Neuronal stem cell (in vitro differentiated cells): Measurements from ENCODE around the gene KDM1B.
"Not testable (repeated sequence)": the region's sequence is repeated elsewhere in the genome, so short reads cannot be mapped to it uniquely, and the experiment has no call there.

Source experiments
- DNase-seq: peaks from one replicate; pipeline ENCODE4 v3.0.0-alpha.2; 2013; ENCODE audit warnings: low spot score
- H2AFZ ChIP-seq: one replicate; pipeline ENCODE4 v1.6.1; 2013; ENCODE audit warnings: mild to moderate bottlenecking, low read length, inconsistent platforms
- H2AK5ac ChIP-seq: 2 replicates; pipeline ENCODE4 v1.6.1; 2013; ENCODE audit warnings: low read depth, mild to moderate bottlenecking, inconsistent platforms, low read length, moderate library complexity, mixed read lengths
- H2BK120ac ChIP-seq: 2 replicates; pipeline ENCODE4 v1.6.1; 2013; ENCODE audit warnings: low read depth, mild to moderate bottlenecking, inconsistent platforms, low read length, moderate library complexity, mixed read lengths
- H2BK12ac ChIP-seq: one replicate; pipeline ENCODE4 v1.6.1; 2013; ENCODE audit warnings: low read length, inconsistent platforms
- H2BK15ac ChIP-seq: 2 replicates; pipeline ENCODE4 v1.6.1; 2013; ENCODE audit warnings: mild to moderate bottlenecking, low read length, inconsistent platforms, mixed read lengths
- H2BK5ac ChIP-seq: one replicate; pipeline ENCODE4 v1.6.1; 2013; ENCODE audit warnings: inconsistent platforms, mild to moderate bottlenecking, low read length, moderate library complexity
- H3K14ac ChIP-seq: one replicate; pipeline ENCODE4 v1.6.1; 2013; ENCODE audit warnings: low read length, inconsistent platforms
- H3K18ac ChIP-seq: 2 replicates; pipeline ENCODE4 v1.6.1; 2013; ENCODE audit warnings: low read length, inconsistent platforms
- H3K23ac ChIP-seq: 2 replicates; pipeline ENCODE4 v1.6.1; 2013; ENCODE audit warnings: low read depth, mild to moderate bottlenecking, mixed read lengths, low read length, inconsistent platforms; ENCODE audit not compliant: poor library complexity
- H3K27ac ChIP-seq: replicated peaks from 3 replicates; pipeline ENCODE4 v1.5.1; 2013; ENCODE audit warnings: low read length, inconsistent platforms
- H3K27me3 ChIP-seq, 3 experiments: 2 replicates each; pipeline ENCODE4 v1.6.1; 2013; ENCODE audit warnings: low read length in 3 of 3, mild to moderate bottlenecking in 2 of 3, inconsistent platforms in 1 of 3, low read depth in 1 of 3, mixed read lengths in 1 of 3, moderate library complexity in 1 of 3; ENCODE audit not compliant: control insufficient read depth in 3 of 3, insufficient read depth in 3 of 3
- H3K36me3 ChIP-seq, 2 donors: replicated peaks in 1 of 2; 2 replicates each; pipeline ENCODE4 v1.6.1; 2013; ENCODE audit warnings: low read length in 2 of 2; ENCODE audit not compliant: control insufficient read depth in 2 of 2, insufficient read depth in 2 of 2
- H3K4ac ChIP-seq: 2 replicates; pipeline ENCODE4 v1.6.1; 2013; ENCODE audit warnings: inconsistent platforms, mild to moderate bottlenecking, low read length, moderate library complexity
- H3K4me1 ChIP-seq, 2 donors: 1 replicate in 1 of 2; 2 replicates in 1 of 2; pipeline ENCODE4 v1.6.1; 2013; ENCODE audit warnings: low read length in 2 of 2, low read depth in 1 of 2; ENCODE audit not compliant: control insufficient read depth in 2 of 2, insufficient read depth in 1 of 2
- H3K4me2 ChIP-seq: one replicate; pipeline ENCODE4 v1.6.1; 2013; ENCODE audit warnings: mild to moderate bottlenecking, low read length, inconsistent platforms; ENCODE audit not compliant: insufficient read depth, poor library complexity, severe bottlenecking
- H3K4me3 ChIP-seq, 2 donors: 2 replicates each; pipeline ENCODE4 v1.5.1; 2013; ENCODE audit warnings: low read length in 2 of 2, mild to moderate bottlenecking in 2 of 2, inconsistent platforms in 1 of 2, moderate library complexity in 1 of 2
- H3K79me1 ChIP-seq: one replicate; pipeline ENCODE4 v1.6.1; 2013; ENCODE audit warnings: low read depth, mild to moderate bottlenecking, inconsistent platforms, low read length, moderate library complexity
- H3K9ac ChIP-seq: one replicate; pipeline ENCODE4 v1.6.1; 2013; ENCODE audit warnings: mild to moderate bottlenecking, low read depth, low read length, inconsistent platforms; ENCODE audit not compliant: poor library complexity
- H3K9me3 ChIP-seq, 2 donors: replicated peaks in 1 of 2; 2 replicates each; pipeline versions ENCODE3 to v1.6.1; 2013; ENCODE audit warnings: low read length in 2 of 2, mild to moderate bottlenecking in 2 of 2, inconsistent platforms in 1 of 2, low read depth in 1 of 2, mixed read lengths in 1 of 2, moderate library complexity in 1 of 2; ENCODE audit not compliant: control insufficient read depth in 2 of 2, insufficient read depth in 1 of 2
- H4K8ac ChIP-seq: one replicate; pipeline ENCODE4 v1.6.1; 2013; ENCODE audit warnings: low read depth, mild to moderate bottlenecking, inconsistent platforms, low read length, moderate library complexity
- H4K91ac ChIP-seq: one replicate; pipeline ENCODE4 v1.6.1; 2013; ENCODE audit warnings: low read length, low read depth, mild to moderate bottlenecking, inconsistent platforms; ENCODE audit not compliant: poor library complexity
- WGBS, 2 donors: extraction: QIAGEN DNeasy Blood & Tissue Kit; methylation state at CpG; one replicate each; pipeline ENCODE4 v1.1.7; 2013; ENCODE audit warnings: missing lambda C conversion rate in 2 of 2, mixed read lengths in 1 of 2; ENCODE audit not compliant: insufficient read length in 2 of 2, insufficient replicate concordance in 1 of 2; ENCODE audit errors: extremely low coverage in 2 of 2; 5-methylcytosine and 5-hydroxymethylcytosine counted together

The KDM1B gene

DNA sequence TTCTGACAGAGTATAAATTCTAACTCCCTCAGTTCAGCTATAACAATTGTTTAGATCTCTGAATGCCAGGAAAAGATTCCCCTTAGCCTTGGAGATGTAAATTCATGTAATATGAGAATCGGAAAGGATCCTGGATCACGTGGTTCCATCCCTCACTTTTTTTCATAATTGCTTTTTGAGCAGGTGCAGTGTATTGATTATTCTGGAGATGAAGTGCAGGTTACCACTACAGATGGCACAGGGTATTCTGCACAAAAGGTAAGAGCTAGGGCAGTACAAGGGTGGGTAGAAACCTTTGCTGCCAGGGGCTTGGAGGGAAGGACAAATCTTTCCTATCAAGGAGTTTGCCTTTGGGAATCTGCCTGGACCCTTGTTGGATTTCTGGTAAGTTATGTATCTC is 52.7 kb downstream of the KDM1B start:
- H3K9me3 ChIP-seq, result no peaks in the 10 kb centered on the region

GRCh38 chr6:18208778-18209177 is 53.6 kb downstream of the KDM1B start:
- H3K27ac ChIP-seq, H3K18ac ChIP-seq, H3K4ac ChIP-seq, H3K4me2 ChIP-seq, H3K9ac ChIP-seq, H4K91ac ChIP-seq, H3K23ac ChIP-seq, H2AK5ac ChIP-seq, H3K14ac ChIP-seq, H3K4me1 ChIP-seq, H3K9me3 ChIP-seq, H4K8ac ChIP-seq, H3K79me1 ChIP-seq, H3K27me3 ChIP-seq, DNase-seq, H2BK12ac ChIP-seq, H2BK5ac ChIP-seq, H3K4me3 ChIP-seq, H2AFZ ChIP-seq, H3K36me3 ChIP-seq, H2BK15ac ChIP-seq, H2BK120ac ChIP-seq: not testable (repeated sequence)
- no CpG with 5 or more reads among the region's 9 CpGs for WGBS, 2 donors

More for the DNA sequence above, 52.7 kb downstream of the KDM1B start:
- Histone ChIP-seq H3K27me3 (no peaks in the 10 kb centered on the region), H4K91ac (no peak overlapping the region), H3K4me3 (no peak overlapping the region), H2BK15ac (no peak overlapping the region), H3K23ac (no peak overlapping the region), H3K9ac (no peak overlapping the region), H2BK12ac (no peak overlapping the region), H3K27ac (no peak overlapping the region), H3K4ac (no peak overlapping the region), H3K79me1 (no peaks in the 10 kb centered on the region), H3K4me2 (no peak overlapping the region), H3K14ac (no peak overlapping the region), H3K18ac (no peak overlapping the region), H2AFZ (no peak overlapping the region), H3K36me3 (peaks cover 2 to 10% of the 10 kb centered on the region in 2 donors), H2AK5ac (no peak overlapping the region), H4K8ac (no peak overlapping the region), H2BK120ac (no peak overlapping the region), H3K4me1 (peaks cover 0 to 4% of the 10 kb centered on the region in 2 donors), H2BK5ac (no peak overlapping the region)
- DNase-seq, result no peak
- no CpG with 5 or more reads among the region's 2 CpGs for WGBS, 2 donors

DNA sequence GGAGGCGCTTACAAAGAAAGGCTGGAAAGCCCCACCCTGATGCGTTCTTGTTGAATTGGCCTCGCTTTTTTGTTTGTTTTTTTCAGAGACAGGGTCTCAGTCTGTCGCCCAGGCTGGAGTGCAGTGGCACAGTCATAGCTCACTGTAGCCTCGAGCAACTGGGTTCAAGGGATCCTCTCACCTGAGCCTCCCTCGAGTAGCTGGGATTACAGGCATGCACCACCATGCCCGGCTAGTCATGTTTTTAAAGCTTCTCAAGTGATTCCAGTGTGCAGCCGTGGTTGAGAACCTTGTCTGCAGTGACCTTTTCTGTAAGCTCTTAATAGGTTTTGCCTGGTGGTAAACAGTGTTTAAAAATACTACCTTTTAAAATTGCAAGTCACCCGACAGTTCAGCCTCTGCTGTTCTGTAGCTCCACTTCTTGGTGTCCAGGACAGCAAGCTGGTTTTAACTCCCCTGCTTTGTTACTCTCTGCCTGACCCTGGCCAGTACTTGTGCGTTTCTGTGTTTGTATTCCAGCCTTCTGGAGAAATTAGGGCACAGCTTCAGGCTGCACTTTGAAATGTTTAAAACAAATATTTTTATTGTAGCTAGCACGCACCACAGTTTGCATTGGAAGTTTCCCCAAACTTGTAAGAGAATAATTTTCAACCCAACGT is 54.4 kb downstream of the KDM1B start:
- no peak overlapping the region for H2BK5ac ChIP-seq
- H3K36me3 ChIP-seq, result peaks cover 2 to 12% of the 10 kb centered on the region in 2 donors
- H2BK120ac ChIP-seq, result no peak overlapping the region
- H3K4me3 ChIP-seq, result no peak overlapping the region
- no peak for DNase-seq
- H3K27me3 ChIP-seq, result no peaks in the 10 kb centered on the region
- no peak overlapping the region for H3K9ac ChIP-seq
- no peaks in the 10 kb centered on the region for H3K79me1 ChIP-seq
- H3K4me1 ChIP-seq, result no peaks in the 10 kb centered on the region
- no CpG with 5 or more reads among the region's 12 CpGs for WGBS, 2 donors
- H4K91ac ChIP-seq, result no peak overlapping the region
- no peak overlapping the region for H2BK12ac ChIP-seq
- no peak overlapping the region for H4K8ac ChIP-seq
- H2AFZ ChIP-seq, result no peak overlapping the region
- H3K4ac ChIP-seq, result no peak overlapping the region
- H3K18ac ChIP-seq, result no peak overlapping the region
- no peak overlapping the region for H3K4me2 ChIP-seq
- H3K23ac ChIP-seq, result no peak overlapping the region
- no peaks in the 10 kb centered on the region for H3K9me3 ChIP-seq
- no peak overlapping the region for H3K27ac ChIP-seq
- no peak overlapping the region for H2BK15ac ChIP-seq
- no peak overlapping the region for H3K14ac ChIP-seq
- no peak overlapping the region for H2AK5ac ChIP-seq

DNA sequence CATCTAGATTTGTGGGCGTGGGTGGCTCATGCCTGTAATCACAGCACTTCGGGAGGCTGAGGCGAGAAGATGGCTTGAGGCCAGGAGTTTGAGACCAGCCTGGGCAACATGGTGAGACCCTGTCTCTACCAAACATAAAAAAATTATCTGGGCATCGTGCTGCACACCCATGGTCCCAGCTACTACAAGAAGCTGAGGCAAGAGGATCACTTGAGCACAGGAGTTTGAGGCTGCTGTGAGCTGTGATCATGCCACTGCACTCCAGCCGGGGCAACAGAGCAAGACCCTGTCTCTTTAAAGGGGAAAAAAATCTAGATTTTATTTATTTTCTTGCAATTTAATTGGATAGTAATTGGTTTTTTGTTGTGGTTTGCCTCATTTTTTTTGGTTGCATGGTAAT is 55.5 kb downstream of the KDM1B start:
- H3K27me3 ChIP-seq, result no peaks in the 10 kb centered on the region
- H3K4me2 ChIP-seq, result no peak overlapping the region
- H2BK5ac ChIP-seq, result no peak overlapping the region
- no peak overlapping the region for H4K91ac ChIP-seq
- H2BK120ac ChIP-seq, result no peak overlapping the region
- no CpG with 5 or more reads among the region's 5 CpGs for WGBS, 2 donors
- H3K4ac ChIP-seq, result no peak overlapping the region
- H3K23ac ChIP-seq, result no peak overlapping the region
- no peak overlapping the region for H3K9ac ChIP-seq
- no peak overlapping the region for H2BK12ac ChIP-seq
- no peaks in the 10 kb centered on the region for H3K9me3 ChIP-seq
- DNase-seq, result no peak
- no peak overlapping the region for H3K4me3 ChIP-seq
- no peak overlapping the region for H2AFZ ChIP-seq
- no peak overlapping the region for H2BK15ac ChIP-seq
- no peak overlapping the region for H3K27ac ChIP-seq
- H3K4me1 ChIP-seq, result no peaks in the 10 kb centered on the region
- H4K8ac ChIP-seq, result no peak overlapping the region
- H3K14ac ChIP-seq, result no peak overlapping the region
- no peaks in the 10 kb centered on the region for H3K79me1 ChIP-seq
- peaks cover 3 to 19% of the 10 kb centered on the region in 2 donors for H3K36me3 ChIP-seq
- no peak overlapping the region for H3K18ac ChIP-seq
- no peak overlapping the region for H2AK5ac ChIP-seq
